Stimulated activated CD8-positive, alpha-beta memory T cell treated with anti-CD3 and anti-CD28 coated beads, Interleukin-15, amount 100 ng/mL, for 1 hour (primary cell): Measurements from ENCODE around the gene ALG14.
"Not testable (repeated sequence)": the region's sequence is repeated elsewhere in the genome, so short reads cannot be mapped to it uniquely, and the experiment has no call there.

ENCODE experiments used
- DNase-seq: peaks from one replicate; pipeline ENCODE4 v3.0.0-alpha.2; 2020; ENCODE audit warnings: low read depth

ALG14 gene

DNA sequence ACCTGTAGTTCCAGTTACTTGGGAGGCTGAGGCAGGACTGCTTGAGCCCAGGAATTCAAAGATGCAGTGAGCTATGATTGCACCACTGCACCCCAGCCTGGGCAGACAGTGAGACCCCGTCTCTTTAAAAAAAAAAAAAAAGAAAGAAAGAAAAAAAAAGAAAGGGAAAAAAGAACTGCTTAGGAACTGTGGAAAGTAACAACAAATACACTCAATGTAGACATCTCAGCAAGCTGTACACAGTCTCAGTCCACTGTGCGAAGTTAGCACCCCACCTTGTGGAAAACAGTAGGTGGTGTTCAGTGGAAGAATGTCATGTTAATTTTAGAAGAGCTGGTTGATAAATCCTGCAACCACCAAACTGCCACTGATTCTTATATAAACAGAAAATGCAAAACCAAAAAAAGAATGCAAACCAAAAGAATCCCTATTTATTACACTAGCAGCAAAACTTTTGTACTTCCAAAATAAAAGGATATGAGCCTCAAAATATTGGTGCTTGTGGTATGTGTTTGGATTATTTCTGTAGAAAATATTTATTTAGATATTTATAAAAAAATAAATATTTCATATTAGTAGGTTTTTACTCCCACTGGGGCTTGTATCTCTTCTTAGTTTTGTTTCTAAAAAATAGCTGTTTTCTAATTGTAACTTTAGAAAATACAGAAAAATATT, 31.1 kb downstream of the ALG14 start:
- no peak for DNase-seq

DNA sequence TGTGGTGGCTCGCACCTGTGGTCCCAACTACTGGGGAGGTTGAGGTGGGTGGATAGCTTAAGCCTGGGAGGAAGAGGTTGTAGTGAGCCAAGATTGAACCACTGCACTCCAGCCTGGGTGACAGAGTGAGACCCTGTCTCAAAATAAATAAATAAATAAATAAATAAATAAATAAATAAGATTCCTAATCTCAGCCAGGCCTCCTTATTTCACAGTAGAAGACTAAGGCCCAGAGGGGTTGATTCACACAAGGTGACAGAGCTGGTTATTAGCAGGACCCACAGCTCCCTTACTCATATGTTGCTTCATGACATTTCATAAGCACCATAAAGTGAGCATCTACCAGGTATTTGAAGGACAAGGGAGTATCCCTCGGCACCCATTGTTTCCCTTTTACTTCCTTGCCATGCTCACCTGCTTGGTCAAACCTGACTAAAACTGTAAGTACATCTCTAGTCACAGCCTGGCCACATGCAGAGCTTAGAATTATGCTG, 32.7 kb downstream of the ALG14 start:
- DNase-seq: no peak

DNA sequence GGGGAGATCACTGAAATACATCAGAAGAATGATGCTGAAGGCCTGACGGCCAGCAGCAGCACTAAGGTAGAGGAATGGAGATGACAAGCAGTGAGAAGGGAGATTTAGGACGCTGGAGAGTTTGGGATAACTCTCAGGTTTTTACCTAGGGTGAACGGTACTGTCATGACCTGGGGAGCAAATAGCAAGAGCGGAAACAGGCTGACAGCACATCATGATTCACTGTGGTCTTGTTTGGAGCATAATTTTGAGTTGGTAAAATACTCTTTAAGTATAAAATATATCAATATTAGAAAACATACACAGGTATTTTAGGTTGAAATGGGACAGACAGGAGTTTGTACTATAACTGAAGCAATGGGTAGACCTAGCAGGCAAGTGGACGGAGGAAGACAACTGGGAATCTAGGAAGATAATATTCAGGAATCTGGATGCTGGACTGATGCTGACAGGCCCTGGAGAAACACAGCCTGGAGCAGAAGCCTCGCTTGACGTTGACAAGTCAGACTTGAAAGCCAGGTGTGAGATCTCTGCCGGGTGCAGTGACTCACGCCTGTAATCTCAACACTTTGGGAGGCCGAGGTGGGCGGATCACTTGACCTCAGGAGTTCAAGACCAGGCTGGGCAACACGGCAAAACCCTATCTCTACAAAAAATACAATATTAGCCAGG, 33.3 kb downstream of the ALG14 start:
- no peak for DNase-seq

DNA sequence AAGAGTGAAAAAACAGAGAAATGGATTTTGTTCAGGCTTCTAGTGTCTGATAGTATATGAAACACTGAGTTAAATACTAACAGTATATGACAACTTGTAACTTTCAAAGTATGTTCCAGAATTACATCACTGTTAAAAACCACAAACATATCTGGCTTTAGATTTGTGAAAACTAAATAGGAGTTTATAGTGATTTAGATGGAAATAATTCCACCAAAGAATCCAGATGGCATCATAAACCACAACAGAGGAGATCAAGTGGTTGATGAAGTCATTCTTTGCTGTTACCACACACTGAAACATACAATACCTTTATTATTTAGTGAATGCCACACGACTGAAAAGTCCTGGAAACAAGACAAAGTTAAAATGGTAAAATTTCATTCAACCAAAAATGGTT, 37.2 kb downstream of the ALG14 start:
- no peak for DNase-seq

DNA sequence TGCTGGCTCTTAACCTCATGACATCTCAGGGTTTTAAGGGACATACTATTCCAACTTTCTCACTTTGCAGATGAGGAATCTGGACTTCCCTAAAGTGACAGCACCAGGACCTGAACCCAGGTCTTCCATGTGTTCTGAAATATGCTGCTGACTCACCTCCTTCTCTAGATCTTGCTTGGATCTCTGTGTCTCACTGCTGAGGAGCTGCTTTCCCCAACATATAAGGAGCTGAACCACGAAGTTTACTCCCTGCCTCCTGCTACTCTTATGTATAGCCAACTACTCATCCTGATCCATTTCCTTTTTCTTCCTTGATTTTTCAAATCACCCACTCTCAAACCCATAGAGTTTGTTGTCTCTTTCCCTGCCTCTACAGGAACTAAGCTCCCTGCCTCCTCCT, 38.2 kb downstream of the ALG14 start:
- no peak for DNase-seq

DNA sequence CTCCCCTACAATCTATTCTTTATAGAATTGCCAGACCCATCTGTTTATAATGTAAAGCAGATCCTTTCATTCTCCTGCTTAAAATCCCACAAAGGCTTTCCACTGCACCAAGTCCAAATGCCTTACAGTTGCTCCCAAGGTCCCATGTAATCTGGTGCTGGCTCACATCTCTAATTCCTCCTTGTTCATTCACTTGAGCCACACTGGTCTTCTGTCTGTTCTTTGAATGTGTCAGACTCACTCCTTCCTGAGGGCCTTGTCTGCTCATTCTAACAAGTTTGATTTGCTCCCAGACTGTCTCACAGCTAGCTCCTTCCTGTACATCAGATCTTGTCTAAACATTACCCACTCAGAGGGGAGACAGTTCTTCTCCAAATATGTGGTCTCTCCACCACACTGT, 38.9 kb downstream of the ALG14 start:
- DNase-seq: no peak

DNA sequence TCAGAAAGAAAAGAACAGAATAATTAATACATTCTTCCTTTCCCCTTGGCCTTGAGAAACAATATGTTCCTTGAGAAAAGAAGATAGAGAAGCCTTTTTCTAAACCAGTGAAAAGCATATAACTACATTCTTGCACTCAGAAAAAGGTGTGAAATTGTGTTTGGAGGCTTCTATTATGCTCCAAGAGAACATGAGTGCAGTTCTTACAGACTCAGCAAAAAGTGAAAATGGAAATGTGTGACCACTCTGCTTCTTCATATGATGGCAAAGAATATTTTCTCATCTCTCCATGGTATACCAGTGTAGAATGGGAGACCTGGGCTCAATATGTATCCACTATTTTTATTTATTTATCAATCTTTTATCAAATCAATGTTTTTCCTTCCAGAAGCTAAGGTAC, 43.2 kb downstream of the ALG14 start:
- no peak for DNase-seq

DNA sequence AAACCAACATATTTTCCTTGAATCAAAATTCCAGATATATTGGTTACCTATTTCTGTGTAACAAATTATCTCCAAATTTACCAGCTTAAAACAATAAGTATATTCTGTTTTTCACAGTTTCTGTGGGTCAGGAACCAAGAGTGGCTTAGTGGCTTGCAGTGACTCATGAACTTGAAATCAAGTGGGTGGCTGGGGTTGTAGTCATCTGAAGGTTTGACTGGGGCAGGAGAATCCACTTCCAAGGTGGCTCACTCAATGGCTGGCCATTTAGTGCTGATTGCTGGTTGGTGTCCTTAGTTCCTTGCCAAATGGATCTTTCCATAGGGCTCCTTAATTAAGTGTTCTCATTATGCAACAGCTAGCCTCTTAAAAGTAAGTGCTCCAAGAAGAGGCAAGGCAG, 43.8 kb downstream of the ALG14 start:
- DNase-seq: no peak

DNA sequence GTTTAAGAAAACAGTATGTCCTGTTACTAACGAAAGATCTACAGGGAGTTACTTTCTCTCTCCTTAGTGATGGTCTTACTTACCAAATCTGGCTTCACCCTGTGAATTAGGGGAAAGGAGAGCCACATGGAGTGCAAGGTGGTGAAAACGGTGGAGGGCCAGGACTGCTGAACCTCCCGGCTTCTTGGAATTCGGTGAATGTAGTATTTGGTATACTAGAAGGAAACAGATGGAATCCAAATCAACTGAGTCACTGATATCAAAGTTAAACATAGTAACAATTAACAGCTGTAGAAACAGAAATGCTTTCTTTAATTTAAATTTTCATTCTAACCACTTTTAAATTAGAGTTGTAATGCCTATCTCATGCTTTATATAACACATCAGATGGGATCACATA, 45.7 kb downstream of the ALG14 start:
- no peak for DNase-seq

DNA sequence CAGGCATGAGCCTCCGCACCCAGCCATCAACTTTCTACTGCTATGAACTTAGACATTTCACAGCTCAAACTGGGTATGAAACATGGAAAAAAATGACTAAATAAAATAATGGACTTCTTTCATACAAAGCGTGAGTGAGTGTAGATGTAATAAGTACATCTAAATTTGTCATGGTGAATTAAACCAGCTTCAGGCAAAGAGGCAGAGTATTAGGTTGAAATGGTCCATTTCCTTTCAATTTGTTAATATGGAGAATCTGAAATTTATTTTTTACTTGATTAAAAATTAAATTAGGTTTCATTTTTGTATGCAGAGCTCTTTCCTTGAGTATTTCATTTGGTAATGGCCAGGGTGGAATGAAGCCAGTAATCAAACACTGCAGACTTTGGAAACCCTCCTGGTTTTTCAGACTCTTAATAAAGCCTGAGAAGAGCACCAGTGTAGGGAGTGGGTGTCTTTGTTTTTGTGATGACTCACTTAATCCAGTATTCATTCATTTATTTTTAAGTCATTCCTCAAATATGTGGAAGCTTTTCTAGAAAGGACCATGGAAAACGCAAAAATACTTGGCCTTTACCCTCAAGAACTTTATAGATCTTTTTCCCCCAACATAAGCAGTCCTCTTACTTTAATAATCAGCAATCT, 49.2 kb downstream of the ALG14 start:
- no peak for DNase-seq

DNA sequence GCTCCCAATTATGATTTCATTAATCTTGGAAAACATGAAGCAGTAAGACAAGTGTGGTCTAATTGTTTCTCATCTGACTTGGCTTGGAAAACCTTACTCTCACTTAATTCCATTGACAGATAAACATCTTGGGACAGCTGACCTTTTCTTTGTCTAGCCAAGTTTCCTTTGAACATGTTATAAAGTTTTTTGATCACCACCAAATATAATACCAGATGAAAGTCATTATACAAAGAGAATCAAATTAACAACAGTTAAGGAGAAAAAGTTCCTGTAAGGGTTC, 50.2 kb downstream of the ALG14 start:
- no peak for DNase-seq

DNA sequence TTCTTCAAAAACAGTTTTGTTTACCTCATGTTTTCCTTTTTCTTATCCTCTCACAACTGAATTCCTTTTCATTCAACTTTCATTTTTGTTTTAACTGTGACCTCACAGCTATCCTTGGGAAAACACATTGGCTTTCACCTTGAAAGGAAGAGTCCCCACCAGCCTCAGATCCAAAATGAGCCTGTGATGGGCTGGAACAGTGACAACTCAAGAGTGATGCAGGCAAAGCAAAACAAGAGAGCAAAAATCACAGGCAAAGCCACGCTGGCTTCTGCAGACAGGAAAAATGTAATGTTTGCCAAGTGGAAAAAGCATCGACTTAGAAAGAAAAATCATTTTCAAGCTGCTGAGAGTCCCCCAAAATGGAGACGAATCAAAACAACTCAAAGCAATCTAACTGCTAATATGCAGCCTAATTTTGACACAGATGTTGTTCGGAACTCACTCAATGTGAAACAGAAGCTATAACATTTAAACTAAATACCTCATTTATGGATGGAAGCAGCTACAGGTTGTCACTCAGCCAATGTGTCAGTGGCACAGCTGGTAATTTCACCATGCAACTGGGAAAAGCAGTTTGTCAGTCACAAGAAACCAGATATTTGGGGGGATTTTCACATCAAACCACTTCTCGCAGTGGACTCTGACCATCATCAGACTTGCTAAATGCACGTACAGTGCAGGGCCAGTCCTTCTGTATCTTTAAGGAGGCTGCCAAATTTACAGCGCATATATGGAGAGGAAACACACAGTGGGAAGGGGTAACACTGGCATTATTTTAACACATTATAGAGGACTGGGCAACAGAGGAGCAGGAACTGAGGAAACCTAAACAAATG, 50.7 kb downstream of the ALG14 start:
- DNase-seq: no peak

DNA sequence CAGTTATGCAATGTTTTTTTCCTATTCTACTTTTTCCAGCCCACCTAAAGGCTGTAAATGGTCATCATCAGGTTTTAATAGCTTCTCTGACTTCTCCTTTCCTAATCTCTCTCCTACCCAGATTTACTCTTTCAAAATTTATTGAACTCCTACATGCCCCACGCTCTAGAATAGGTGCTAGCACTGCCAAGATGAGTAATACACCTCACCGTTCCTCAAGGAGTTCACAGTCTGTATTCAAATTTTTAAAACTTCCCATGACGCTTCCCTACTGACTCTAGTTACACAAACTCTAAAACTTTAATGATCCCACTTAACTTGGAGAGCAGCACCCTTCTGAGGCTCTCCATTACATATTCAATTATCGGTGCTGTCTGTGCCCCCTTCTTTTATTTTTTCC, 51.6 kb downstream of the ALG14 start:
- DNase-seq: no peak

DNA sequence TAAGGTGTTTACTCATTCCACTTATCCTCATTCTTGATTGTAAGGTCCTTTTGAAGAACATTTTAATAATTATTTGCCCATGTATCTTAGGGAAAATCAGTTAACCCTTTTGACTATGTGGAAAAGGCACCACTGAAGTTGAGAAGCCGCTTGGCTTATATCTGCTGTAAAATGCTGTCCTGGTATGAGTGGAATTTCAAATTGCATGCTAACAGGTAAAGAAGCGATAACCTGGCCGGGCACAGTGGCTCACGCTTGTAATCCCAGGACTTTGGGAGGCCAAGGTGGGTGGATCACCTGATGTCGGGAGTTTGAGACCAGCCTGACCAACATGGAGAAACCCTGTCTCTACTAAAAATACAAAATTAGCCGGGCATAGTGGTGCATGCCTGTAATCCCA, 53.3 kb downstream of the ALG14 start:
- not testable (repeated sequence) for DNase-seq

DNA sequence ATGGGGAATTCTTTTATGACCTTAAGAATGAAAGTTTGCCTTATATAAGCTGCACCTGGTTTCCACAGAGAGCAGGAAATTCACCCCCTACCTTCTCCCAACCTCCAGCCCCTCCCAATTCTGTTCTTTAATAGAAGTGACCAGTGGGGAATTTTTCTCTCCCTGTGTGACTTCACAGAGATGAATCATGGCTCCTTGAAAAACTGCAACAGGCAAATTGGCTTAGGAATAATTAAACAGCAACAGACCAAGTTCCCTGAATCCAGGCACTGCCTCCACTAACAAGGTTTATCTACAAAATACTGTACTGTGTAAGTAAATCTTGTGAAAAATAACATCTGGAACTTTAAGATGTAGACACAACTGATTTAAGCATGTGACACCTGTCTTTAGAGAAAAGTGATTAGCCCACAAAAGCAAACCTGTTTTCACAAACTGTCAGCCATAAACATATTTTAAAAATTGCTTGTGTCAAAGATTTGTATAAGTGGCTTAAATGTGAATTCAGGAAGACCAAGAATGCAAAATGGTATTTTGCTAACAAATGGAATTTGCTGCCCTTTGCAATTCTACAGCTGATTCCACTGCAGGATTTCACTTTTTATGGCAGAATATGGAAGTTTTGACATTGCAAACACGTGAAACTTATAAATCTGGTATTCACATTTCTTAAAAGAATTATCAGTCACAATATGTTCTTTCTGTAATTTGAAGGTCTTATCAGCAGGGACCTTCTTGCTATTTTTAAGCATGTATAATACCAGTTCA, 54.0 kb downstream of the ALG14 start:
- DNase-seq: no peak

DNA sequence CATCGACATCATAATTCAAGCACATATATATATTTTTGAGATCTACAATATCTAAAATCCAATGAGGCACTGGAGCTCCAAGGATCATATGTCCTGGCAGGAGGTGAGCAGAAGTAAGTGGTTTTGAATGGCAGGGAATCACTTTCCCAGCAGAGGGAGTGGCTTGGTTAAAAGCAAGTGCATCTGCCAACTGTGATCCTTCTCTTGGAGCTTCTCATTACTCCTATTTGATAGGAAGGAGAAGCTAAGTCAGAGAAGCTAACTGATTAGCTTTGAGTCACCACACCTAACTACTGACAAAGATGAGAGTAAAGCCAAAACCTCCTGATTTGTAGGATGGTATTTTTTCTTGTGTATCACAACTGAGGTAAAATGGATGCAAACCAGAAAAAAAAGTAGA, 55.0 kb downstream of the ALG14 start:
- DNase-seq: no peak

DNA sequence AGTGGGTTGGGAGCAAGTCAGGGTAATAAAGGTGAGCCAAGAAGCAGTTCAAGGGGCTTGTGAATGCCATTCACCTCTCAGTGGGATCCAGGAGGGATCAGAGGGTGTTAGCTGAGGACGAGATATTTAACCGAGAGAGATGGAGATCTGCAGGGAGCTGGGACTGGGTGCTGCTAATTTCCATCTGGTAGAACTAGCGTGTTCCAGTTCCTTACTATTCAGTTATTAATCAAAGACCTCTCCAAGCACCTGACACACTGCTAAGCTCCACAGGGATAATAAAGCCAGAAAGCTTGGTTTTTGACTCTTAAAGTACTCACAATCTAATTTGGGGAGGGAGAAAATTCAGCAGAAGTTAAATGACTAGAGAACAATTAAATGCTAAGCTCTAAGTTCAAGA, 57.7 kb downstream of the ALG14 start:
- no peak for DNase-seq

DNA sequence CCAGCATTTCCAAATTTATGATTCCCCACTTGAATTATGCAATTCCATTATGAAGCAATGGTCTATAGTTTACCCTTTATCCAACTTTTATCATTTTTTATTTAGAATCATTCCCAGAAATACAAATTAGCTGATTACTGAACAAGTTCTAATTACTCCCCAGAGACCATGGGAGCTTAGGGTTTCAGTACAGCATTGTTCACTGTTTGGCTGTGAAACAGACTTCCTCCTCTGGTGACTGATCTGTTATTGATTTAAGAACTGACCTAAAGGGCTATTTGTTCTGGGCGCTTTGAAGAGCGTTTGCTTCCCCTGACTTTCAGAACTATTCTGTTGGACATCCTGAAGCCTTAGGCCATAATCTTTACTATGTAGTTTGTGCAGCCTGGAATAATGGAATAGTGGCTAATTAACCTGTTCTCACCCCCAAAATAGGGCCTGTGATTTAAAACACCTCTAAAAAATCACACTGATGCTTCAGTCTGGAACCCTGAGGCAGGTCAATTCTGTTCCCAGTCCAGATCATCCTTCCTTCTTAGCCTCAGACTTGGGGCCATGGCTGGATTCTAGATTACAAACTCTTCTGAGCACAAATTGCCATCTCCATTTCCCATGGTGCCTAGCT, 58.7 kb downstream of the ALG14 start:
- DNase-seq: no peak

DNA sequence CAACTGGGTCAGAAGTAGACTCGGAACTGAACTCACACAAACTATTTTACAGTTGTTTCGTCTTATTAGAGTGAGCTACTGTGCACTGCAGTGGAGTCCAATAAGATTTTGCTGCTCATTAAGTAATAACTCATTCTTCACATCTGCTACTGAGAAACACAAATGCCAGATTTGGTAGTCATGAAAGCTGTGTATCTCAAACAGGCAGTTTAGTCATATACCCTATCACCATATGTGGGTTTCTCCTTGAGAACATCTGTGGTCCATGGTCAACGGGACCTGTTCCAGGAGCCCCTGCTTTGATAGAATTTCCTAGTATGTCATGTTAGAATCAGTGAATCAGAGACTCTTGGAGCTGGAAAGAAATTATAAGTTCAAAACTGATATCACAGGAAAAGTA, 60.4 kb downstream of the ALG14 start:
- DNase-seq: no peak

DNA sequence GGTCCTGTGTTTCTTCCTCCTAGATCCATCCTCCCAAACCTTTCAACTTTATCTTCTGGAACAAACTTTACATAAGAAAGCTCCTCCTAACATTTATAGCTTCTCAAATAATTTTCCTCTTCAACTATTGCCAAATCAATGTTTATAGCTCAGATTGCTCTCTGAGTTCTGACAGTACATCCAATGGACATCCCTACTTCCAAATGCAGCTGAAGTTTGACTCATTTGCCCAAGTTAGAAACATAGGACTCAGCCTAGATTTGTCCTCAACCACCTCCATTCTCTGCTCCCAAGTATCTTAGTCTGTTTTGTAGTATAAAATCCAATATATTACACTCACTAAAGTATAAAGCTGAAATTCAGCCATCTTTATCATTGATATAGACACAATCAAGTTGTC, 62.6 kb downstream of the ALG14 start:
- no peak for DNase-seq

DNA sequence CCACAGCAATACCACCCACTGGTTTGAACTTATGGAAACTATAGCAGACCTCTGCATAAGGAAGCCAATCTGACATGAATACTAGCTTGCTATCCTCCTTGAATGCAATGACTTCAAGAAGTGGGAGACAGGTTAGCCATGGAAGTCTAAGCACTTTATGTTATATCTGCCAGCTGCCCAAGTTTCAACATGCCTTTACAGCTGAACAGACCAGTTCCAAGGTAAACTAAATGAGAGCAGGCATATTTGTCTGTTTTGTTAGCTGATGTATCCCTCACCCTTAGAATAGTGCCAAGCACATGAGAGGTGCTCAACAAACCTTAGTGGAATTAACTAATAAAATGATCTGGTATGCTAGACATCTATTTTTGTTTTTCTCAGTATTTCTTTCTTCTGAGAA, 65.1 kb downstream of the ALG14 start:
- no peak for DNase-seq

DNA sequence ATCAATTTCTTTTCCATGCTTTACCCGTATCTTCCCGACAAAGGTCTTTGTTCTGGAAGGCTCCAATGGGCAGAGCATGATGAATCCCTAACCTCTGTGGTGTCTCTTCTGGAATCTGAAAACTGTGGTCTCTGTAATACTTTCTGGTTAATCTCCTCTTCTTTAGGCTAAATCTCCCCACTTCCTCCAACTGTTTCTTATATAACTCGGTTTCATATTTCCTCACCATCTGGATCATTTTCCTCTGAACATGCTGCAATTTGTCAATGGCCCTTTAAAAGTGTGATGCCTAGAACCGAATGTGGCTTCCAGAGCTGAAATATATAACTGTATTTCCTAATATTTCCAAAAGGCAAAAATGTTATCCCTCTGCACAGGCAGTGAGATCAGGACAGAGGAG, 66.1 kb downstream of the ALG14 start:
- no peak for DNase-seq
